ENCODE data around the gene CD22. TPM values are rescaled to one million over a fixed set of nuclear protein-coding genes. Genes with fewer than 3 reads are reported as not detected.

CD22 gene
- total RNA-seq, 1 experiment from 2014 or later, result not detected

DNA sequence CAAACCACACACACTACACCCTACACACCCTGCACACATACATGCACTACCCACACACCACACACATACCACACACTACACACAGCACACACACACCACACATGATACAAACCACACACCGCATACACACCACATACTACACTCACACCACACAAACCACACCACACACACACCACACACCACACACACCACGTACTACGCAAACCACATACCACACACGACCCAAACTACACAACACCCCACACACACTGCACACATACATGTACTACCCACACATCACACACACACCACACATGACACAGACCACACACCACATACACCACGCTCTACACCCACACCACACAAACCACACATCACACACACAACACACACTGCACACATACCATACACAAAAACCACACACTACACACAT lies 30.4 kb upstream of the CD22 start:
- Histone ChIP-seq H3K79me2 (ENCODE audit: insufficient read depth, low read length) (no peaks in the 10 kb centered on the region), H2AFZ (ENCODE audit: low read length) (no peak overlapping the region), H2BK120ac (ENCODE audit: low read depth, low read length, poor library complexity, severe bottlenecking) (no peak overlapping the region), H4K8ac (replicated peaks; ENCODE audit: insufficient read length, low read depth, low read length) (no peak overlapping the region), H3K27me3 (ENCODE audit: insufficient read depth, low read length) (no peaks in the 10 kb centered on the region), H2BK20ac (ENCODE audit: low read depth, low read length, poor library complexity, severe bottlenecking) (no peak overlapping the region), H3K14ac (ENCODE audit: insufficient read depth, low read length) (no peak overlapping the region), H3K4ac (ENCODE audit: low read depth, low read length) (no peak overlapping the region), H2BK15ac (ENCODE audit: low read depth, low read length) (no peak overlapping the region), H3T11ph (ENCODE audit: low read length) (no peak overlapping the region), H4K5ac (ENCODE audit: insufficient read length, low read depth, low read length) (no peak overlapping the region), H3K23ac (ENCODE audit: insufficient read length, low read depth, low read length) (no peak overlapping the region), H2BK5ac (ENCODE audit: insufficient read length, low read length) (no peak overlapping the region), H3K56ac (ENCODE audit: insufficient read length, low read depth, low read length) (no peak overlapping the region), H3K9me3 (ENCODE audit: control insufficient read depth, low read depth, low read length) (no peaks in the 10 kb centered on the region), H3K79me1 (ENCODE audit: insufficient read depth, low read depth, low read length, poor library complexity, severe bottlenecking) (no peaks in the 10 kb centered on the region), H3K23me2 (ENCODE audit: insufficient read length, low read depth, low read length, poor library complexity, severe bottlenecking) (no peaks in the 10 kb centered on the region), H4K91ac (ENCODE audit: insufficient read length, low read depth, low read length) (no peak overlapping the region), H4K20me1 (ENCODE audit: control insufficient read depth, insufficient read depth, insufficient read length) (no peaks in the 10 kb centered on the region), H3K18ac (ENCODE audit: insufficient read length, low read depth, low read length) (no peak overlapping the region), H2BK12ac (ENCODE audit: insufficient read length, low read depth, low read length) (no peak overlapping the region), H2AK5ac (ENCODE audit: insufficient read length, low read length) (no peak overlapping the region), H3K4me1 (ENCODE audit: insufficient read depth, low read length) (no peaks in the 10 kb centered on the region), H3K9ac (ENCODE audit: extremely low read depth, insufficient read length, low read length) (no peak overlapping the region), H3K4me2 (ENCODE audit: insufficient read depth, insufficient read length, low read length) (no peak overlapping the region), H3K27ac (ENCODE audit: insufficient read length, low read depth, low read length) (no peak overlapping the region)
- Mint-ChIP-seq H3K4me1 (peaks cover 6 to 7% of the 10 kb centered on the region in 2 experiments), H3K9me3 (no peaks in the 10 kb centered on the region), H3K36me3 (ENCODE audit: insufficient read depth in 1 of 3, low read depth in 3 of 3) (no peaks in the 10 kb centered on the region), H3K27me3 (ENCODE audit: low read depth) (peaks cover 1% of the 10 kb centered on the region), H3K4me3 (no peak overlapping the region), H3K27ac (no peak overlapping the region)
- DNase-seq, result no peak
- 100% methylated on average over 4 of the region's 5 CpGs for WGBS (ENCODE audit: extremely low coverage, insufficient read length, low lambda C conversion rate)
- TF ChIP-seq, protein P1, sequence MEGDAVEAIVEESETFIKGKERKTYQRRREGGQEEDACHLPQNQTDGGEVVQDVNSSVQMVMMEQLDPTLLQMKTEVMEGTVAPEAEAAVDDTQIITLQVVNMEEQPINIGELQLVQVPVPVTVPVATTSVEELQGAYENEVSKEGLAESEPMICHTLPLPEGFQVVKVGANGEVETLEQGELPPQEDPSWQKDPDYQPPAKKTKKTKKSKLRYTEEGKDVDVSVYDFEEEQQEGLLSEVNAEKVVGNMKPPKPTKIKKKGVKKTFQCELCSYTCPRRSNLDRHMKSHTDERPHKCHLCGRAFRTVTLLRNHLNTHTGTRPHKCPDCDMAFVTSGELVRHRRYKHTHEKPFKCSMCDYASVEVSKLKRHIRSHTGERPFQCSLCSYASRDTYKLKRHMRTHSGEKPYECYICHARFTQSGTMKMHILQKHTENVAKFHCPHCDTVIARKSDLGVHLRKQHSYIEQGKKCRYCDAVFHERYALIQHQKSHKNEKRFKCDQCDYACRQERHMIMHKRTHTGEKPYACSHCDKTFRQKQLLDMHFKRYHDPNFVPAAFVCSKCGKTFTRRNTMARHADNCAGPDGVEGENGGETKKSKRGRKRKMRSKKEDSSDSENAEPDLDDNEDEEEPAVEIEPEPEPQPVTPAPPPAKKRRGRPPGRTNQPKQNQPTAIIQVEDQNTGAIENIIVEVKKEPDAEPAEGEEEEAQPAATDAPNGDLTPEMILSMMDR (conservative IDR thresholded peaks at IDR 0.05), result no peak

Data from H9 (cell line).